Breast epithelium (tissue), 4 donors: ENCODE results near the gene BSND. TPM values are rescaled to one million over a fixed set of nuclear protein-coding genes. Genes with fewer than 3 reads are reported as not detected.

Experiments used
- DNase-seq, 2 donors: peaks; one replicate each; pipeline ENCODE4 v3.0.0-alpha.2; 2019; ENCODE audit warnings: low spot score in 2 of 2
- H3K27ac ChIP-seq, 2 donors: fragments of 200-600 bp; sonication (generic) in 1 of 2; one replicate each; pipeline ENCODE4 v1.5.1; 2016 to 2019; ENCODE audit warnings: mild to moderate bottlenecking in 1 of 2
- H3K27me3 ChIP-seq, 2 donors: fragments of 200-600 bp; sonication (generic) in 1 of 2; one replicate each; pipeline versions ENCODE4 v1.5.1 to v1.6.0; 2017 to 2019; ENCODE audit warnings: control low read depth in 1 of 2, mild to moderate bottlenecking in 1 of 2
- H3K36me3 ChIP-seq: fragments of 200-600 bp; one replicate; pipeline ENCODE4 v1.5.1; 2019
- H3K4me1 ChIP-seq, 2 donors: fragments of 200-600 bp; sonication (generic); one replicate each; pipeline ENCODE4 v1.5.1; 2016 to 2019; ENCODE audit warnings: control low read depth in 1 of 2
- H3K4me3 ChIP-seq, 3 donors: fragments of 200-600 bp; sonication (generic); 1 replicate in 2 of 3; 2 replicates in 1 of 3; pipeline ENCODE4 v1.5.1; 2016 to 2019; ENCODE audit warnings: mild to moderate bottlenecking in 3 of 3, moderate library complexity in 2 of 3
- H3K9me3 ChIP-seq, 2 donors: fragments of 200-600 bp; sonication (generic) in 1 of 2; one replicate each; pipeline ENCODE4 v1.5.1; 2016 to 2019; ENCODE audit warnings: control low read depth in 1 of 2
- POLR2A ChIP-seq: fragments of 450-650 bp; IDR thresholded peaks from one replicate; pipeline ENCODE4 v1.6.1; 2016; ENCODE audit warnings: antibody characterized with exemption, mild to moderate bottlenecking, moderate library complexity
- POLR2AphosphoS5 ChIP-seq, 3 donors: sonication (generic); formaldehyde crosslinking; IDR thresholded peaks; one replicate each; pipeline ENCODE4 v1.6.1; 2017; ENCODE audit warnings: antibody characterized with exemption in 3 of 3
- intact Hi-C: fragments of 100-400 bp; cut with DNase I; formaldehyde crosslinking; loops from one replicate; pipeline ENCODE4 v1.15.1; 2023; ENCODE audit warnings: low total_unique reads
- total RNA-seq, 3 donors: library from RNA; depleted of rRNA; stranded (reverse); fragments of >200 nt; gene quantifications; one replicate each; pipeline ENCODE4 v1.1.0, GENCODE V29; 2016
- TF ChIP-seq, protein P1 (sequence below), 3 donors: fragments of 450-650 bp; IDR thresholded peaks; one replicate each; pipeline ENCODE4 v1.5.1; 2016 to 2017; ENCODE audit warnings: antibody characterized with exemption in 3 of 3, mild to moderate bottlenecking in 3 of 3, moderate library complexity in 3 of 3

The BSND gene
- total RNA-seq, 3 donors from 2014 or later: under 0.01 to 0.15 TPM; not detected in 1

DNA sequence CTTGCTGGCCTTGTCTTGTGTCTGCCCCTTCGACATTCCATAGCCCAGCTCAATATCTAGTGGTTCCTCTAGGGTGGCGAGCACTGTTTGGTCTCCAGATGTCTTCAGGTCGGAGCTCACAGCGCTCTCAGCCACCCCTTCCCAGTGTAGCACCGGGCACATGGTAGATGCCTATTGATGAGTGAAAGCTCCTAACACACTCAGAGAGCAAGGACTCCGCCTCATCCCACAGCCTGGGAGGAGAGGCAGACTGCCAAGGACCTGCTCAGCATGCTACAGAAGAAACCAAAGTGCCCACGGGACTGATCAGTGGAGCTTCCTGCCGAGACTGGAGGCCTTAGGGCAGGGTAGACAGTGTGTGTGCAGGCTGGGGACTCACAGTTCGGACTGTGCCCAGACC, 51.5 kb downstream of the BSND start:
- no peak overlapping the region for H3K27ac ChIP-seq
- no peak for DNase-seq
- no peaks in the 10 kb centered on the region for H3K9me3 ChIP-seq
- no peaks in the 10 kb centered on the region for H3K36me3 ChIP-seq
- H3K27me3 ChIP-seq: no peaks in the 10 kb centered on the region
- H3K4me3 ChIP-seq: no peak overlapping the region
- intact Hi-C loops: no loop called here
- TF ChIP-seq POLR2AphosphoS5 (IDR thresholded peaks at IDR 0.05) (no peak), POLR2A (no peak)
- TF ChIP-seq, protein P1, sequence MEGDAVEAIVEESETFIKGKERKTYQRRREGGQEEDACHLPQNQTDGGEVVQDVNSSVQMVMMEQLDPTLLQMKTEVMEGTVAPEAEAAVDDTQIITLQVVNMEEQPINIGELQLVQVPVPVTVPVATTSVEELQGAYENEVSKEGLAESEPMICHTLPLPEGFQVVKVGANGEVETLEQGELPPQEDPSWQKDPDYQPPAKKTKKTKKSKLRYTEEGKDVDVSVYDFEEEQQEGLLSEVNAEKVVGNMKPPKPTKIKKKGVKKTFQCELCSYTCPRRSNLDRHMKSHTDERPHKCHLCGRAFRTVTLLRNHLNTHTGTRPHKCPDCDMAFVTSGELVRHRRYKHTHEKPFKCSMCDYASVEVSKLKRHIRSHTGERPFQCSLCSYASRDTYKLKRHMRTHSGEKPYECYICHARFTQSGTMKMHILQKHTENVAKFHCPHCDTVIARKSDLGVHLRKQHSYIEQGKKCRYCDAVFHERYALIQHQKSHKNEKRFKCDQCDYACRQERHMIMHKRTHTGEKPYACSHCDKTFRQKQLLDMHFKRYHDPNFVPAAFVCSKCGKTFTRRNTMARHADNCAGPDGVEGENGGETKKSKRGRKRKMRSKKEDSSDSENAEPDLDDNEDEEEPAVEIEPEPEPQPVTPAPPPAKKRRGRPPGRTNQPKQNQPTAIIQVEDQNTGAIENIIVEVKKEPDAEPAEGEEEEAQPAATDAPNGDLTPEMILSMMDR (IDR thresholded peaks at IDR 0.05): no peak
- H3K4me1 ChIP-seq: no peaks in the 10 kb centered on the region

DNA sequence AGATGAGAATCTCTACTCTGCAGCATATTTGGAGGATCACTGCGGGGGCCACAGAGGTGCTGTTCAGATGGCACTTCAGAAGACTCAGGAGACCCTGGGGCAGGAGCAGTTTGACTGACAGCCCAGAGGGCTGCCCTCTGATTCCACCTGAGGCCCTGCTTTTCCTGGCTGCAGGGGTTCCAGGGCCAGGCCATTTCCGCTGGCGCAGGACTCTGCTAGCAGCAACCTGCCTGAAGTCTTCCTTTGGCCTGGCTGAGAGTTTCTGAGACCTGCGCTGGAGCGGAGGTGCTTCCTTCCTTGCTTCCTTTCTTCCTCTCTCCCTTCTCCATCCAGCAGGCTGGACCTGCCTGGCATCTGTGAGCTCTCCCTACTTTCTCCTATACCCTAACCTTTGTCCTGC, 52.4 kb downstream of the BSND start:
- H3K9me3 ChIP-seq: no peaks in the 10 kb centered on the region
- H3K36me3 ChIP-seq: no peaks in the 10 kb centered on the region
- DNase-seq: no peak
- no peak overlapping the region for H3K27ac ChIP-seq
- H3K4me1 ChIP-seq: no peaks in the 10 kb centered on the region
- intact Hi-C loops: no loop called here
- H3K27me3 ChIP-seq: no peaks in the 10 kb centered on the region
- no peak overlapping the region for H3K4me3 ChIP-seq
- TF ChIP-seq POLR2AphosphoS5 (IDR thresholded peaks at IDR 0.05) (no peak), POLR2A (no peak)
- TF ChIP-seq, protein P1 (IDR thresholded peaks at IDR 0.05): no peak

DNA sequence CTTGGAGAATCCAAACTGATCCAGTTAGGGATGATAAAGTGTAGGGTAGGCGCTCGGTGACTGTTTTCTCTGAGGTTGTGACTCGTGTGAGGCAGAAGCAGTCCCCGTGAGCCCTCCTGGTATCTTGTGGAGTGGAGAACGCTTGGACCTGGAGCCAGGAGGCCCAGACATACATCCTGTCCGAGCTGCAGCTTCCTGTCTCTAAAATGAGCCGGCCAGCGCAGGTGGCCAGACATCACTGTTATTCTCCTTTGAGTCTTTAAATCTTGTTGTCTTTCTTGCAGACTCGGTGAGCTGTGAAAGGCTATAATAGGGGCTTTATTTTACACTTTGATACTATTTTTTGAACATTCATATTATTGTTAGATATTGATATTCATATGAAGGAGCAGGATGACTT, 52.9 kb downstream of the BSND start:
- H3K4me3 ChIP-seq: no peak overlapping the region

DNA sequence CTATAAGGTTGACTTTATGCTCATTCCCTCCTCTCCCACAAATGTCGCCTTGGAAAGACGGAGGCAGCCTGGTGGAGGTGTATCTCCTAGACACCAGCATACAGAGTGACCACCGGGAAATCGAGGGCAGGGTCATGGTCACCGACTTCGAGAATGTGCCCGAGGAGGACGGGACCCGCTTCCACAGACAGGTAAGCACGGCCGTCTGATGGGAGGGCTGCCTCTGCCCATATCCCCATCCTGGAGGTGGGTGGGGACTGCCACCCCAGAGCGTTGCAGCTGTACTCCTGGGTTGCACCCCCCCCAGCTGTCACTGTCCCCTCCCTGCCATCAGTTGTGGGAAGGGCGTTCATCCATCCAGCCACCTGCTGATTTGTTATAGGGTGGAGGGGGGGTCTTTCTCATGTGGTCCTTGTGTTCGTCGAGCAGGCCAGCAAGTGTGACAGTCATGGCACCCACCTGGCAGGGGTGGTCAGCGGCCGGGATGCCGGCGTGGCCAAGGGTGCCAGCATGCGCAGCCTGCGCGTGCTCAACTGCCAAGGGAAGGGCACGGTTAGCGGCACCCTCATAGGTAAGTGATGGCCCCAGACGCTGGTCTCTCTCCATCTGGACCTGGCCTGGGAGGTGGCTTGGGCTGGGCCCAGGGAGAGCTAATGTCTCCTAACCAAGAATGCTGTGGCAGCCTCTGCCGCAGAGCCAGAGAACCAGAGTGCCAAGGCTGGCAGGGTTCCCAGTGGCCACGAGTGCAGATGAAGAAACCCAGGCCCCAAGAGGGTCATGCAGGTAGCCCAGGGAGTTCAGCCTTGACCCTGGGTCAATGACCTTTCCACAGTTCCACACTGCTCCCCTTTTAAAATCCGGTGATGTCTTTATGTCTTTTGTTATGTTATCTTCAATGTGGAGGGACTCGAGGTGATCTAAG, 53.7 kb downstream of the BSND start:
- intact Hi-C loops: loop anchor here (2.0 kb wide), 1 partner anchor 16 kb away; no protein-coding TSS in a partner anchor
- no peaks in the 10 kb centered on the region for H3K9me3 ChIP-seq
- no peak overlapping the region for H3K27ac ChIP-seq

More for the DNA sequence above, 52.9 kb downstream of the BSND start:
- TF ChIP-seq, protein P1 (IDR thresholded peaks at IDR 0.05): no peak
- no peak for TF ChIP-seq POLR2AphosphoS5 (IDR thresholded peaks at IDR 0.05)
- no peak for TF ChIP-seq POLR2A
- no peak for DNase-seq
- no peaks in the 10 kb centered on the region for H3K36me3 ChIP-seq
- H3K9me3 ChIP-seq: no peaks in the 10 kb centered on the region
- no peaks in the 10 kb centered on the region for H3K27me3 ChIP-seq
- no peaks in the 10 kb centered on the region for H3K4me1 ChIP-seq
- H3K27ac ChIP-seq: no peak overlapping the region
- intact Hi-C loops: loop anchor here (2.0 kb wide), 1 partner anchor 15 kb away; no protein-coding TSS in a partner anchor

More for the DNA sequence above, 53.7 kb downstream of the BSND start:
- Histone ChIP-seq H3K27me3 (no peaks in the 10 kb centered on the region), H3K4me1 (no peaks in the 10 kb centered on the region), H3K4me3 (no peak overlapping the region), H3K36me3 (no peaks in the 10 kb centered on the region)
- no peak for DNase-seq
- TF ChIP-seq POLR2A (no peak), POLR2AphosphoS5 (IDR thresholded peaks at IDR 0.05) (no peak)
- TF ChIP-seq, protein P1 (IDR thresholded peaks at IDR 0.05): no peak
